GM18951 (cell line): ENCODE measurements around the gene SLC22A7.

Experiments
- POLR2A ChIP-seq: IDR thresholded peaks from 4 replicates; pipeline ENCODE4 v1.6.1; 2011; ENCODE audit warnings: mild to moderate bottlenecking; ENCODE audit not compliant: insufficient read length, insufficient read depth; ENCODE audit errors: extremely low read depth
- in situ Hi-C: fragments of 300-500 bp; cut with MboI; formaldehyde crosslinking; loops from one replicate; pipeline ENCODE4 v1.12.0; 2022; ENCODE audit warnings: low sequenced_read_pairs, mixed read lengths, inconsistent platforms; ENCODE audit not compliant: unreplicated experiment

The SLC22A7 gene

DNA sequence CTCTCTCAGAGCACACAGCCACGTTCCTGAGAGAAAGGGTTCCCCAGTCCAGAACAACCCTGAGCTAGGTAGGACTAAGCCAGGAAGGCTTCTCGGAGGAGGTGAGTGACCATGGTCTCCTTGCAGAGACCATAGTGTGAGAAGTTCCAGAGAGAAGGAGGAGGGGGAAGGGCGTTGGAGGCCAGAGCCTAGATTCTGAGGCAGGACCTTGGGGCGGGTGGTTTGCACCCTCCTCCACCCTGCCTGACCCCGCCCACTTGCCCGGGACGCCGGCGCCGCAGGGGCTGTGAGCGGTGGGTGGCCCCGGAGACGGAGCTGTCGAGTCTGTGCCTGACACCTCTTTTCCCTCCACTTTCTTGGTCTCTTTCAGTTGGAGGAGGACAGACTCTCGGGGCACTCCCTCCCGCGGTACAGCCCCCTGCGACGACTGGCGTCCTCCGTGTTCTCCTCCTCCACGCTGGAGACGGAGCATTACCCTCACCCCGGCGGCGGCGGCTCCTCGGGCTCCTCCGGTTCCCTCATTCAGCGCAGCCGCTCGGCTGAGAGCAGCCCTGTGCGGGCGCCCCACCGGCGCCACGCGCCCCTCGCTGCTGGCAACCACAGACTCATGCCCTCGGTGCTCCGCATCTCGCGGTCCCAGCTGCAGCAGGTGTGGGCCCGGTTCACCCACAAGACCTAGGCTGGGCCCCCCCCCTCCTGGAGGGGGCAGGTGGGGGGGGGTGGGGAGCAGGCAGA, 28.6 kb upstream of the SLC22A7 start:
- in situ Hi-C loops = no loop called here
- TF ChIP-seq POLR2A = no peak

DNA sequence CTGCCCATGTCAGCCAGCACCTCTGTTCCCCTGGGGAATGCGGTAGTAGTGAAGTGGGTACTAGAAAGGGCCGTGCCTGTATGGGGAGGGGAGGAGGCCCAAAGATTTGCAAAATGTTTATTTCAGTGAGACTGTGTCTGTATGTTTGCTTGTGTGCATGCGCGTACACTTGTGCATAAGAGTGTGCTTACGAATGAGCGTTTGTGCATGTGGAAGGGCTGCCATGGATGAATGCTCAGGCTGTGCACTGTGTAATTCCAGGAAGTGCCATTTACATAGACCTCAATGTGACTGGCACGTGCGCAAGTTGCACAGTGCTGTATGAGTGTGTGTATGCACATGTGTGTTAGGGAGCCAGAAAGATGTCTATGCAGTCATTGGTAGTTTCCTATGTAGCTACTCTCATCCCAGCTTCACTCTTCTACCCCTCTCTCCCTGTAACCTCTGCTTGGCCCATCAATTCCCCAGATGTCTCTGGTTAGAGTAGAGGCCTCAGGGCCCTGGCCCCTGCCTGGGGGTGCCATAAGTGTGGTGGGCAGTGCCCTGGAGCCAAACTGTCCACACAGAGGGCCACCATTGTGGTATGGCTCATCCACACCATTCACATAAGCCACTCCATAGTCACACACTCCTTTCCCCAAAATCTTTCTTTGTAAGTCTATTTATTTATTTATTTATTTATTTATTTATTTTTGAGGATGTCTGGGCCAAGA, 26.8 kb upstream of the SLC22A7 start:
- no peak for TF ChIP-seq POLR2A
- in situ Hi-C loops = no loop called here

DNA sequence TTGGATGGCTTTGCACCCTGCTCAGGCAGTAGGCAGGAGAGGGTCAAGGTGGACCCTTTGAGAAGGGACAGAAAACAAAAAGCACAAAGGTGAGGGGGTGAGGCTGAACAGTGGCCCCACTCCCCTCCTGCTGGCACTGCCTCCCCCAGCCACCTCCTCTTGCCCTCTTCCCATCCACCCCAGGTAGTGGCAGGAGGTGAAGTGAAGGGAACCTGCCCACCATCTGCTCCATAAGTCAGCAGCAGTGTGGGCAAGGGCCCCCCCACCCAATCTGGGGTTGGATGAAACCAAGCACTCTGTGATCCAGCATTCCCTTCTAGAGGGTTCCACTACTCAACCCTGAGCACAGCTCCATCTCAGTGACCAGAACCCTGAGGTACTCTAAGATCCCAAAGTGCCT, 26.1 kb upstream of the SLC22A7 start:
- TF ChIP-seq POLR2A = no peak
- in situ Hi-C loops = no loop called here

DNA sequence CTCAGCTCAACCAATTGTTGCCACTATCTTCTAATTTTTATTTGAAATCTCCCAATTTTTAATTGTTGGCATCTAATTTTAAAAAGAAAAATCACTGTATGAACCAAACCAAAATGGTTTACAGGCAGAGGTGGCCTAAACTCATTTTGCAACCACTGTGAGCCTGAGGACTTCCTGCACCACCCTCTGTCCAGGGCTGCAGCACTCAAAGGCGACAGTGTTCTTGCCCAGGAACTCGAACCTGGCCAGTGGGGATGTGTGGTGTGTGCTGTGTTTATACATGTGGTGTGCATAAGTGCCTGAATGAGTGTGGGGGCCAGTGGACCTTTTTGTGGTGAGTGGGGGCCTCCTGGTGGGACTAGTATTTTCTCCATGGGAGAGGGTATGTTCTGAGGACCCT, 24.4 kb upstream of the SLC22A7 start:
- no peak for TF ChIP-seq POLR2A
- in situ Hi-C loops = no loop called here

DNA sequence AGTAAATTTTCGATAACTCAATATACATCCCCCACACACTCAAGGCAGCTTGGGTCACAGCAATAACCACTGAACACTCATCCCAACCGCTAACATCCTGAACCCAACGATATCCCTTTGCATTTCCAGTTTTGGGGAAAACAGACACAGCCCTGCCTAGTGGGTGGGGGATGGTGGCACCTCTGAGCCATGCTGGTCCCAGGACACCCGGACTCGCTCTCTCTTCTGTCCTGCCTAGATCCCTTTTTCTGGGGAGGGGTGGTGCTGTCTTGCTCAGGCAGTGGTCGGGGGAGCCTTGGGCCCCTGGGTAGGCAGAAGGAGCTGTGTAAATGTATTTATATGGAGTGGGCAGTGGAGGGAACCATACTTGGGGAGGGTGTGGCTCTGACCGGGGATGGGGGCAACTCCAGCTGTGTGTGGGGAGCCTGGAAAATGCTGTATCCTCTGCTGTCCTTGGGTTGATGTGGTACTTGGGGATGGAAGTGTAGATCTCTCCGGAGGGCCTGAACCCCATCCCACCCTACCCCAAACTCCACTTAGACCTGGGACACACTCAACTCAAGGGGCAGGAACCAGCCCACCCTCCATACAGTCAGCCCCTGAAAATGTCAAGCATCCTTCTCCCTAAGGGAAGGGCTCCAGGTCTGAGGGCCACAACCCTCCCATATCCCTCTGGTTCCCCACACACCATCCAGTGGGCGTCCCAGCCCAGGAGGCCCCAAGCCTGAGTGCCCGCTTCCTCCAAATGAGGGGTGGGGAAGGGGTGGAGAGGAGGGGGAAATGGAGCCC, 23.7 kb upstream of the SLC22A7 start:
- TF ChIP-seq POLR2A = no peak
- in situ Hi-C loops = no loop called here

DNA sequence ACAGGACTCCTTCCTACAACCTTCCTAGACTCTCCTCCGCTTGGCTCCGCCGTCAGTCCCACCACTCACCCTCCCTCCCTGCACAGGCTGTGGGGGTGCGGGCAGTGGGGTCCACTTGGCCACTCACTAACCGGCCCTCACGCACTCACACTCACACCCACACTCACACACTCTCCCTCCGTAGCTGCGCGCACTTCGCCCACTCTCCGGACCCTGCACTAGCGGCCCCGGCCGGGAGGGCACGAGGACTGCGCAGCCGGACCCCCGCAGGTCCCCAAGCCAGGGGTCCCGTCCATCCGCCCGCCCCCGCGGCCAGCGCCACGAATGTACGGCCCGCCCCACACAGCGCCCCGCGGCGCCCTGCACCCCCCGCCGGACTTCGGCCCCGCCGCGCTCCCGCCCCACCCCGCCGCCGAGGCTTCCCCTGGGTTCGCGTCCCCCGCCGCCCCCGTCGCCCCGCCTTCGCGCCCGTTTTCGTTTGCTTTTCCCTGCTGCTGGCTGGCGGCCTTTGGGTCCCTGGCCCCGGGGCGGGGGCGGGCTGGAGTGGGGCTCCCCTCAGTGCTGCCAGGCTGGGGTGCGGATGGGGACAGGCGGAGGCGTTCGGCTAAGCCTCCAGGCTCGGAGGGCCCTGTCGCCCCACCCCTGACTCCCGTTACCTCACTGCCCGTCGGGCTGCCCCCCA, 23.0 kb upstream of the SLC22A7 start:
- in situ Hi-C loops = no loop called here

DNA sequence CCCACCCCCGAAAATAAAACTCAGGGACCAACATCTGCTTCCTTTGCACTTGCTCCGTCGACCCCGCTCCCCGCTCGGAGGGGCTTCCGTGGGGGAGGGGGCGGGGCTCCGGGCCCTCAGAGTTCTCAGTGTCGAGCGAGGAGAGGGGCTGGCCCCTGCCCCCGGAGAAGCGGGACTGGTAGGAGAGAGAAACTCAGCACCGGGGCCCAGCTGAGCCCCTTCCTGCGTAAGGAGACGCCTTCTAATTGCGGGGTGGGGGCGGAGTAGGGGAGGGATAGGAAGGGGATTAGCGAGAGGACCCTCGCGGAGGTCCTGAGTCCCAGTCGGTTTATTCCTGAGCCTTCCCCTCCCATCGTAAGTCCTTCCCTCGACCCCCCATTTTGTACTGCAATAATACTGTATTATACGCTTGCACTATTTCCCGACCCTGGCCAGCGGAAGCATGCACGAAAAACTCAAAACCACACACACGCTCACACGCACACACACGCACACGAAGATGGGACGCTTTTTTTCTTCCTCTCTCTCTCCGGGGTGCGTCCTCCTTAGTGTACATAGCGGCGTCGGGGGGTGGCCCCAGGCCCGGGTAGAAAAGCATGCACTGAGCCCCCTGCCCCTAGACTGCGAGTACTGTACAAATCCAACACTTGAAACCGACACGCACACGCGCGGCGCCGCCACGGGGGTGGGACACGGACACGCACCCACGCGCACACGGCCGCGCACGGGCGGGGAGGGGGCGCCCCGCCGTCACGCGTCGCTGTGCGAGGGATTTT, 22.1 kb upstream of the SLC22A7 start:
- in situ Hi-C loops = no loop called here

More for the DNA sequence above, 23.0 kb upstream of the SLC22A7 start:
- no peak for TF ChIP-seq POLR2A

DNA sequence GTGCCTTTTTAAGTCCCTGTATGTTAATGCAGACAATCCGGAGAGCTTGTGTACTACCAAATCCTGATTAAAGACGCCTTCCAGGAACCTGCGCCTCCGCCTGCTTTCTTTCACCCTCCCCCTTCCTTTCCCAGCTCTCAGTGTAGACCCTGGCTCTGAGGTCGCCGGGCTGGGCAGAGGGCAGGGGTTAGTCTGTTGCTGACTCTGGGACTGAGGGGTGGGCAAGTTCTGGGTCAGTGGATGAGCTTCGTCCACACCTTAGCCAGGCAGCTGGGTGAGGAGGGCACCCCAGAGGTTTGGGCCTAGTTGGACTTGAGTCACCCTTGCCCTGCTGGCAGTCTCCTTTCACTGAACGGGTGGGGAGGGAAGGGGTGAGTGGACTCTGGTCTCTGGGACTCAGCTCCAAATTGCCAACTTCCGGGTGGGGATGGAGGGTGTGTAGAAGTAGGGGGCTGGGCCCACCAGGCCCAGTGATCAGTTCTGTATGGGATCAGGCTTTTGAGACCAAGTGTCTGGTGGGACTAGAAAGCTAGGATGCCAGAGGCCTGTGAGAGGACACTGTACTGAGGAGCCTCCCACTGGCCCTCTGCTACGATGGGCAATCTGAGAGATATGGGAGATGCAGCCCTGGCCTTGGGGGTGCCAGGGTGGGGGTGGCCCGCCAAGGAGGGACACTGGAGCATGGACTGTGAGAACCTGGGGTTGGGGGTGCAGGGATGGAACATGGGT, 21.3 kb upstream of the SLC22A7 start:
- in situ Hi-C loops = no loop called here
- TF ChIP-seq POLR2A = no peak

More for the DNA sequence above, 22.1 kb upstream of the SLC22A7 start:
- TF ChIP-seq POLR2A = no peak

DNA sequence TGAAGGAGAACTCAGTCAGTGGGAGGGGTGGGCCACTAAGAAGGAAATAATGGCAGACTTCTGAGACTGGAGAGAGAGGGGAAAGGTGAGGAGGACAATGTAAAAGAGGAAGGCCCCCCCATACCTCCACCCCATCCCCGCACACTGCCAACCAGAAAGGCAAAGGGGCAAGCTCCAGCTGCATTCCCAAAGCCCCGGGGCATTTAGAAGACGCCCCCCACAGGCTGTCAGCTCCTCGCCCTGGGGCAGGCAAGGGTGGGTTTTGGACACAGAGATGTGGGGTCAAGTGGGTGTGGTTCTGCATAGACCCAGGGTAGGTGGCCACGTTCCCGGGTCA, 20.8 kb upstream of the SLC22A7 start:
- TF ChIP-seq POLR2A = no peak
- in situ Hi-C loops = no loop called here

DNA sequence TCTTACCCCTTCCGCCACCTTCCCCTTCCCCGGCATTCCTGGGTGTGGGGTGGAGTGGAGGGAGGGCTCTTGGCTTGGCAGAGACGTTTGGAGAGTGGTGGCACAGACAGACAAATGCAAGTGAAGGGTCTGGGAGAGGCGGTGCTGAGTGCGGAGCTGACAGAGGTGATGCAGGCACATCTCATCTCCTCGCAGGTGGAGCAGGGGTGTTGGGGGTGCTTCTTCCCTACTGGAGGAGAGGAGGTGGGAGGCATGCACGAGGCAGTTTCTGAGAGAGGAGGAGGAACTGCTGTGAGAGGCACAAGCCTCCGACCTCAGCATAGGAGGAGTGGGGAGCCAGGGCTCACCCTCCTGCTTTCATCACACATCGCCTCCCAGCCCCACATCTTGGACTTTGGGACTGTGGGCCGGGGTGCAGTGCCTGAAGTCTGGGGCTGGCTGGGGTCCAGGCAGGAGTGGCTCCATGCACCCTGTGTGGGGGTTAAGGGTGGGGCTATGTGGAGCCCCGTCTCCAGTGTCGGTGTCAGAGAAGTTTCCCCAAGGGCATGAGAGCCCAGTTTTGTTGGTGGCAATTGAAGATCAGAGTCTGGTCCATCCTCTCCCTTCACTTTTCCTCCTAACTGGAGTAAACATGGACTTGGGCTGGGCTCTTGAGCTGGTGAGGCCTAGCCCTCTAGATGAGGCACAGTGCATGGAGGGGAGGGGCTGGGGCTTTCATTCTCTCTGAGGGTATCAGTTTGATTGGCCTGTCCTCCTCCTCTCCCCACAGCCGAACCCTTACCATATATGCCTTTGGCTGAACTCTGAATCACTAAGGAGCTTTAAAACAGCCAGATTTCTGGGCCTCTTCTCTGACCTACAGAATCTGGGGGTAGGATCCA, 20.2 kb upstream of the SLC22A7 start:
- TF ChIP-seq POLR2A = no peak
- in situ Hi-C loops = no loop called here

DNA sequence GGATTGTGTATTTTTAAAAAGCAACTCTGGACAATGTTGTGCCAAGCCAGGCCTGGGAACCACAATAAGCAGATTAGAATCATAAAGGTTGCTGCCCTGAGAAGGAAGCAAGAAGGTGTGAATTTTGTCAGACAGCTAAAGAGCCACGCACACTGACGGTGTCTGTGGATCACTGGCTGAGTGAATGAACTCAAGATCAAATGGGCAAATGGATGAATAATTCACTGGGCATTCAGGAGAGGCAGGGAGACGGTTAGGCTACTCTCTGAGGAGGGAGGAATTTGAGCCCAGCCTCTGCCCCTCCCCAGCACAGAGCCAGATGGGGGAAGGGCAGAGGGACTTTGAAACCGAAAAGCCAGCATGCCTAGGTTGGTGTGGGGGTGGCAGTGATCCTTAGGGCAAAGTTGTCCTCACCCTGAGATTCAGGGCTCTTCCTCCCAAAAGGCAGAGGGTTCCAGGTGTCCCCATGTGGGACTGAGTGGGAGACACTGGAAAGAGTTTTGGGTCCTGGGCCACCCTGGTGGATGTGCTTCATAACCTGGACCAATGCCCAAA, 19.5 kb upstream of the SLC22A7 start:
- no peak for TF ChIP-seq POLR2A
- in situ Hi-C loops = no loop called here
